Adrenal gland (tissue), 12 donors: ENCODE measurements around the gene DGKE. TPM values are rescaled to one million over a fixed set of nuclear protein-coding genes. Genes with fewer than 3 reads are reported as not detected.

Experiments
- DNase-seq, 7 donors: peaks; one replicate each; pipeline ENCODE4 v3.0.0-alpha.2; 2019 to 2020
- H3K27ac ChIP-seq, 5 donors: fragments of 200-600 bp; sonication (generic) in 4 of 5; 1 replicate in 3 of 5; 2 replicates in 2 of 5; pipeline versions ENCODE4 v1.5.1 to v1.8.0; 2016 to 2020; ENCODE audit warnings: mild to moderate bottlenecking in 1 of 5
- H3K27me3 ChIP-seq: fragments of 200-600 bp; 2 replicates; pipeline ENCODE4 v1.8.0; 2021
- H3K36me3 ChIP-seq, 2 donors: fragments of 200-600 bp; replicated peaks in 1 of 2; 1 replicate in 1 of 2; 2 replicates in 1 of 2; pipeline versions ENCODE4 v1.5.1 to v1.8.0; 2018 to 2022
- H3K4me1 ChIP-seq, 2 donors: fragments of 200-600 bp; replicated peaks in 1 of 2; 1 replicate in 1 of 2; 2 replicates in 1 of 2; pipeline versions ENCODE4 v1.5.1 to v1.8.0; 2018 to 2021
- H3K4me3 ChIP-seq, 4 donors: fragments of 200-600 bp; sonication (generic) in 3 of 4; one replicate each; pipeline ENCODE4 v1.5.1; 2016 to 2018
- H3K9me3 ChIP-seq, 3 donors: fragments of 200-600 bp; sonication (generic) in 1 of 3; replicated peaks in 1 of 3; 1 replicate in 2 of 3; 2 replicates in 1 of 3; pipeline versions ENCODE4 v1.5.1 to v1.8.0; 2016 to 2021
- POLR2A ChIP-seq, 2 donors: fragments of 450-650 bp; IDR thresholded peaks; one replicate each; pipeline ENCODE4 v1.6.1; 2017; ENCODE audit warnings: antibody characterized with exemption in 2 of 2, mild to moderate bottlenecking in 2 of 2, moderate library complexity in 1 of 2
- WGBS, 4 donors: extraction: QIAGEN DNeasy Blood & Tissue Kit in 2 of 4; methylation state at CpG; one replicate each; pipeline versions ENCODE4 v1.1.5 to v1.1.7; 2013 to 2017; 5-methylcytosine and 5-hydroxymethylcytosine counted together
- intact Hi-C, 2 donors: fragments of 100-400 bp; cut with DNase I; formaldehyde crosslinking; loops; one replicate each; pipeline versions ENCODE4 v1.14.1 to v1.15.0; 2022 to 2023
- polyA plus RNA-seq, 3 donors: library from polyadenylated mRNA; stranded (reverse); fragments of 200-250 nt in 2 of 3; fragments of 350-450 nt in 1 of 3; fragmentation: Illumina TruSeq in 1 of 3; extraction: RNeasy Lipid Tissue Mini Kit (QIAGEN cat#74804) in 1 of 3; gene quantifications; one replicate each; pipeline ENCODE4 v1.2.3, GENCODE V29; 2013 to 2014
- total RNA-seq, 9 donors: library from RNA; depleted of rRNA in 4 of 9; stranded (reverse); fragments of >200 nt in 4 of 9; fragments of 120-200 nt in 1 of 9; fragmentation: NEBNext Ultra II Directional in 1 of 9; extraction: Animal tissue kit (Norgen Biotek cat#: 25700) in 1 of 9; gene quantifications; one replicate each; pipeline versions ENCODE4 v1.1.0 to v1.2.4, GENCODE V29; 2013 to 2023
- TF ChIP-seq, protein P1 (sequence below), 6 experiments: fragments of 450-650 bp in 4 of 6; fragments of 200-600 bp in 2 of 6; sonication (generic) in 1 of 6; IDR thresholded peaks; 1 replicate in 5 of 6; 2 replicates in 1 of 6; pipeline versions ENCODE4 v1.5.1 to v1.8.0; 2016 to 2021; ENCODE audit warnings: antibody characterized with exemption in 6 of 6, mild to moderate bottlenecking in 2 of 6, moderate library complexity in 1 of 6
- donor health status: healthy with polysubstance abuse.
- donor health status: Bipolar disorder and iron deficiency.
- donor health status: DM: yes; HTN: yes; CAD: no.
- donor health status: DM: no; HTN: no; CAD: no.
- donor health status: DM: no; HTN: no; CAD: no.
- donor health status: DM: yes; HTN: yes; CAD: no.

Gene DGKE
- total and polyA plus RNA-seq, 12 donors: 0.97 to 8.4 (median 3.8) TPM

DNA sequence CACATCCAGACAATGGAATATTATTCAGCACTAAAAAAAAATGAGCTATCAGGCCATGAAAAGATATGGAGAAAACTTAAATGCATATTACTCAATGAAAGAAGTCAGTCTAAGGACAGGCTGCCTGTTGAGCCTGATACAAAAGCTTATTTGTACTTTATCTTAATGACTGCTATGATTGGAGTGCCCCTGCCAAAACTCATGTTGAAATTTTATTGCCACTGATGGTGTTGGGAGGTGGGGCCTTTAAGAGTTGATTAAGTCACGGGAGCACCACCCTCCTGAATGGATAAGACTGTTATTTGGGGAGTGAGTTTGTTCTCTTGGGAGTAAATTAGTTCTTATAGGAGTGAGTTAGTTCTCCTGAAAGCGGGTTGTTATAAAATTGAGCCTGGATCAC is 10.1 kb upstream of the DGKE start:
- intact Hi-C loops: no loop called here
- H3K4me1 ChIP-seq: no peaks in the 10 kb centered on the region
- H3K4me3 ChIP-seq: no peak overlapping the region
- WGBS, 4 donors: 92 to 100% (median 95%) methylated on average over 2 of the region's 2 CpGs
- H3K27me3 ChIP-seq: no peaks in the 10 kb centered on the region
- no peaks in the 10 kb centered on the region for H3K9me3 ChIP-seq
- no peak overlapping the region for H3K27ac ChIP-seq
- TF ChIP-seq, protein P1, sequence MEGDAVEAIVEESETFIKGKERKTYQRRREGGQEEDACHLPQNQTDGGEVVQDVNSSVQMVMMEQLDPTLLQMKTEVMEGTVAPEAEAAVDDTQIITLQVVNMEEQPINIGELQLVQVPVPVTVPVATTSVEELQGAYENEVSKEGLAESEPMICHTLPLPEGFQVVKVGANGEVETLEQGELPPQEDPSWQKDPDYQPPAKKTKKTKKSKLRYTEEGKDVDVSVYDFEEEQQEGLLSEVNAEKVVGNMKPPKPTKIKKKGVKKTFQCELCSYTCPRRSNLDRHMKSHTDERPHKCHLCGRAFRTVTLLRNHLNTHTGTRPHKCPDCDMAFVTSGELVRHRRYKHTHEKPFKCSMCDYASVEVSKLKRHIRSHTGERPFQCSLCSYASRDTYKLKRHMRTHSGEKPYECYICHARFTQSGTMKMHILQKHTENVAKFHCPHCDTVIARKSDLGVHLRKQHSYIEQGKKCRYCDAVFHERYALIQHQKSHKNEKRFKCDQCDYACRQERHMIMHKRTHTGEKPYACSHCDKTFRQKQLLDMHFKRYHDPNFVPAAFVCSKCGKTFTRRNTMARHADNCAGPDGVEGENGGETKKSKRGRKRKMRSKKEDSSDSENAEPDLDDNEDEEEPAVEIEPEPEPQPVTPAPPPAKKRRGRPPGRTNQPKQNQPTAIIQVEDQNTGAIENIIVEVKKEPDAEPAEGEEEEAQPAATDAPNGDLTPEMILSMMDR (IDR thresholded peaks at IDR 0.05): no peak
- no peak for TF ChIP-seq POLR2A (IDR thresholded peaks at IDR 0.05)
- no peak for DNase-seq
- H3K36me3 ChIP-seq: no peaks in the 10 kb centered on the region

DNA sequence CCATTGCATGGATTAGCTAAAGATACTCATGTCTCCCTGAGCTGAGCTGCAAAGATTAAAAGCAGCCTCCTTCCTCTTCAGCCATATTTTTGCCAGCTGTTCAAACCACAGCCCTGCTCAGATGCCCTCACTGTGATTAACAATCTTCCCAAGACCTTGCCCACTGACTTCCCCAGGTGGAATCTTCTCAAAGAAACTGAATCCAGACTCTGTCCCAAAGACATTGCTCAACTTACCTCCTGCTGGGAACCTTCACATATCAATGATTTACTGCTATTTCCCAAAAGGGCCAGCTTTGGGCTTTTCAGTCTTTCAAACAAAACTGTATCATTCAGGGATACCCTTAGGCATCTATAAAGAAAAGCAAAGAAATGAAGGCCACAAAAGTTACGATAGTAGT is 9.4 kb upstream of the DGKE start:
- DNase-seq: no peak
- intact Hi-C loops: no loop called here
- H3K4me1 ChIP-seq: no peaks in the 10 kb centered on the region
- TF ChIP-seq POLR2A (IDR thresholded peaks at IDR 0.05): no peak
- TF ChIP-seq, protein P1 (IDR thresholded peaks at IDR 0.05): no peak
- no peaks in the 10 kb centered on the region for H3K9me3 ChIP-seq
- no peaks in the 10 kb centered on the region for H3K36me3 ChIP-seq
- 95 to 100% (median 95%) methylated on average over 1 of the region's 1 CpG for WGBS, 4 donors
- H3K4me3 ChIP-seq: no peak overlapping the region
- no peak overlapping the region for H3K27ac ChIP-seq
- H3K27me3 ChIP-seq: no peaks in the 10 kb centered on the region

DNA sequence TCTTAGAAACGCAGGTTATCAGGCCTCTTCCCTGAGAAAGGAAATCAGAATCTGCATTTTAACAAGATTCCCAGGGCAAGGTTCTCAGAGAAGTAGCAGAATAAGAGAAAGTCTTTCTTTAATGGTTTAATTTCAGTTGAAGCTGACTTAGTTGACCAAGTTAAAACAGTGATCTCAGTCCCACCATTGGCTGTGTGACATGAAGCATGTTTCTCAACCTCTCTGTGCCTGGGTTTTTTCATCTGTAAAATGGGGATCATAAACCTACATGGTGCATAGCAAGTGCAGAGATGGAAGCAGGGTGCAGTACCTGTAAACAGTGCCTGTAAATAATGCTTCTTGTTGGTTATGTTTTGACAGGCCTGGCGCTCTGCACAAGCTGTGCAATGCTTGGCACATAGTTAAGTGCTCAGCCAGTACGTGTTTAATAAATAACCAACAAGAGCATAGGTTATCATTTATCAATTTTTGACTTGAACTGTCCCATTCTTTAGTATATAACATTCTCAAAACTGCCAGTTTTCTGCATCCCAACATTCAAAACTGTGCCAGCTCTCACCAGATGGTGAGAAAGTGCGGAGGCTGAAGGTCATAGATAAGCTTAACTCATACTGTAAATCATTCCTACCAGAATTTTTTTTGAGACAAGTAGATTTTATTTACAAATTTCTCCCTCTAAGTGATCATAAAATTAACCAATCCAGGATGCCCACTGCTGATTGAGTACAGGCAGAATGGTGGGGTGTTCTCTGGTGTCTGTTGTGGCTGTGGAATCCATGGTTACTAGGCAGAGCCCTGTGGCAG is 7.1 kb upstream of the DGKE start:
- DNase-seq: peak in 1 of 7 donors; percentile 16
- no peak overlapping the region for H3K27ac ChIP-seq
- intact Hi-C loops: no loop called here
- no peaks in the 10 kb centered on the region for H3K36me3 ChIP-seq
- 78 to 87% (median 78%) methylated on average over 4 of the region's 4 CpGs for WGBS, 4 donors
- H3K27me3 ChIP-seq: no peaks in the 10 kb centered on the region
- H3K4me3 ChIP-seq: no peak overlapping the region
- no peaks in the 10 kb centered on the region for H3K4me1 ChIP-seq
- TF ChIP-seq, protein P1 (IDR thresholded peaks at IDR 0.05): no peak
- TF ChIP-seq POLR2A (IDR thresholded peaks at IDR 0.05): no peak
- no peaks in the 10 kb centered on the region for H3K9me3 ChIP-seq

DNA sequence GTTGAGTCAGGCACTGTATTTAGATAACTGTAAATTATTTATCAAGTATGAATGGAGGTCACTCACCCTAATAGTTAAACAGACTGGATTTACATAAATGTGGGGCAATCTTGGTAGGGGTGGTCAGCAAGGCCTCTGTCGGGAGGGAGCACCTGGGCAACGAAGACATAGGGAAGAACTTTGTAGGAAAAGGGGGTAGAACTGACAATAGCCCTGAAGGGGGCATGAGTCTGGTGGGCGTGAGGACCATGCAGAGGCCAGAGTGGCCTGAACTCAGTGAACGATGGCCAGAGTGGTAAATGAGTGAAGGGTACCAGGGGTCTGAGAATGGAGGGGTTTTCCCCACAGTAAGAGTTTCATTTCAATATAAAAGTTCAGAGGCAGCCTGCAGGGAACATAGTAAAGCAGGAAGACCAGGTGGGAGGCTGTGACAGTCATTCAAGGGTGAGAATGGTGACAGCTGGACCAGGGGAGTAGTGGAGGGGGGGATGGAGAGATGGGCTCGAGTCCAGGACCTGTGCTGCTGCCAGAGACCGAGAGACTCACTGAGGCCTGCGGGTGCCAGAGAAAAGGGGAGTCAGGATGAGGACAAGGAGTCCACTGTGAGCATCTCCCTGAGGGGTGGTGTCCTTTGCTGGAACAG is 3.1 kb upstream of the DGKE start:
- WGBS, 4 donors: 90 to 96% (median 93%) methylated on average over 7 of the region's 7 CpGs
- H3K4me1 ChIP-seq: peaks cover 6 to 23% of the 10 kb centered on the region in 2 donors
- DNase-seq: no peak
- H3K9me3 ChIP-seq: no peaks in the 10 kb centered on the region
- TF ChIP-seq, protein P1 (IDR thresholded peaks at IDR 0.05): no peak
- H3K27ac ChIP-seq: no peak overlapping the region
- H3K27me3 ChIP-seq: no peaks in the 10 kb centered on the region
- intact Hi-C loops: no loop called here
- H3K36me3 ChIP-seq: no peaks in the 10 kb centered on the region
- H3K4me3 ChIP-seq: no peak overlapping the region
